HCT116 (cell line): Measurements from ENCODE around the gene BCL7A. TPM values are rescaled to one million over a fixed set of nuclear protein-coding genes. Genes with fewer than 3 reads are reported as not detected.

Experiments
- ATAC-seq: fragments of 200-7000 bp; cut with Tn5 transposase; 2 replicates; pipeline ENCODE4 v1.9.1; 2020; ENCODE audit warnings: mild to moderate bottlenecking, moderate library complexity
- BruUV-seq: library from RNA; stranded (reverse); fragments of 400-500 nt; replicated peaks from 2 replicates; lab custom pipeline; 2021; lab: Mats Ljungman, UMichigan
- CTCF ChIA-PET: fragments of 300-600 bp; sonication (Branson Sonifier 250); formaldehyde crosslinking; loops from one replicate; lab custom pipeline; 2021; ENCODE audit warnings: antibody characterized with exemption; lab: Charles Lee
- POLR2A ChIA-PET: fragments of 300-600, 350-600 bp; sonication (Branson Sonifier 250); formaldehyde crosslinking; loops from one replicate; lab custom pipeline; 2021; ENCODE audit warnings: antibody characterized with exemption; lab: Charles Lee
- RAD21 ChIA-PET, 2 experiments: fragments of 300-600 bp; sonication (Branson Sonifier 250); formaldehyde crosslinking; loops; one replicate each; lab custom pipeline; 2023; ENCODE audit warnings: low total read pairs in 2 of 2; ENCODE audit not compliant: uncharacterized antibody in 2 of 2, unreplicated experiment in 2 of 2, low non-redundant PET in 1 of 2; lab: Charles Lee
- DNase-seq: peaks from one replicate; pipeline ENCODE4 v3.0.0-alpha.2; 2010; ENCODE audit warnings: low read depth, low spot score
- H2AFZ ChIP-seq: fragments of 200-600 bp; shearing (Covaris generic), sonication (generic); 2 replicates; pipeline ENCODE4 v1.6.1; 2017; ENCODE audit warnings: low read depth, mixed run types, mixed read lengths, antibody characterized with exemption, low read length; ENCODE audit not compliant: poor library complexity, severe bottlenecking
- H3K27ac ChIP-seq: 2 replicates; pipeline ENCODE4 v1.5.1; 2012; ENCODE audit warnings: low read depth, low read length
- H3K27me3 ChIP-seq: fragments of 200-600 bp; sonication (generic); 2 replicates; pipeline ENCODE4 v1.6.1; 2016; ENCODE audit warnings: mixed run types, low read length, mixed read lengths; ENCODE audit not compliant: insufficient read depth
- H3K36me3 ChIP-seq, 2 experiments: fragments of 200-500 bp in 1 of 2; fragments of 200-600 bp in 1 of 2; sonication (Bioruptor generic) in 1 of 2; sonication (generic) in 1 of 2; 2 replicates each; pipeline versions ENCODE4 v1.5.1 to v1.6.1; 2014 to 2016; ENCODE audit warnings: low read length in 2 of 2, inconsistent platforms in 1 of 2, mixed read lengths in 1 of 2, mixed run types in 1 of 2; ENCODE audit not compliant: insufficient read depth in 2 of 2, control insufficient read depth in 1 of 2
- H3K4me1 ChIP-seq, 2 experiments: fragments of 200-600 bp in 1 of 2; sonication (generic) in 1 of 2; 2 replicates each; pipeline versions ENCODE4 v1.5.1 to v1.6.1; 2012 to 2017; ENCODE audit warnings: low read length in 2 of 2, inconsistent platforms in 1 of 2, mild to moderate bottlenecking in 1 of 2, mixed read lengths in 1 of 2, mixed run types in 1 of 2, moderate library complexity in 1 of 2; ENCODE audit not compliant: insufficient read depth in 2 of 2, control insufficient read depth in 1 of 2
- H3K4me2 ChIP-seq: fragments of 200-600 bp; sonication (generic); 2 replicates; pipeline ENCODE4 v1.6.1; 2017; ENCODE audit warnings: mixed run types, low read length, mixed read lengths
- H3K4me3 ChIP-seq, 2 experiments: fragments of 200-600 bp in 1 of 2; sonication (generic) in 1 of 2; replicated peaks in 1 of 2; 2 replicates each; pipeline ENCODE4 v1.5.1; 2011 to 2016; ENCODE audit warnings: low read length in 2 of 2, control low read depth in 1 of 2, low read depth in 1 of 2, mild to moderate bottlenecking in 1 of 2, mixed read lengths in 1 of 2, mixed run types in 1 of 2
- H3K79me2 ChIP-seq: fragments of 200-600 bp; sonication (generic); 2 replicates; pipeline ENCODE4 v1.6.1; 2017; ENCODE audit warnings: mild to moderate bottlenecking, mixed run types, low read length, moderate library complexity, mixed read lengths; ENCODE audit not compliant: insufficient read depth
- H3K9ac ChIP-seq: fragments of 200-600 bp; sonication (generic); 2 replicates; pipeline ENCODE4 v1.6.1; 2016; ENCODE audit warnings: low read length, mixed read lengths
- H3K9me2 ChIP-seq: fragments of 200-600 bp; sonication (generic), shearing (Covaris generic); 2 replicates; pipeline ENCODE4 v1.6.1; 2017; ENCODE audit warnings: mixed run types, mild to moderate bottlenecking, moderate library complexity; ENCODE audit not compliant: insufficient read depth
- H3K9me3 ChIP-seq, 2 experiments: fragments of 200-500 bp in 1 of 2; fragments of 200-600 bp in 1 of 2; sonication (Bioruptor generic) in 1 of 2; sonication (generic) in 1 of 2; 2 replicates each; pipeline ENCODE4 v1.6.1; 2014 to 2017; ENCODE audit warnings: low read length in 2 of 2, mixed read lengths in 2 of 2, inconsistent platforms in 1 of 2, low read depth in 1 of 2, mild to moderate bottlenecking in 1 of 2, mixed run types in 1 of 2, moderate library complexity in 1 of 2; ENCODE audit not compliant: control insufficient read depth in 1 of 2, insufficient read depth in 1 of 2
- H4K20me1 ChIP-seq: fragments of 200-600 bp; sonication (generic), shearing (Covaris generic); 2 replicates; pipeline ENCODE4 v1.6.1; 2017; ENCODE audit warnings: mixed run types, mild to moderate bottlenecking, moderate library complexity; ENCODE audit not compliant: insufficient read depth
- FOSL1 ChIP-seq: IDR thresholded peaks from 2 replicates; pipeline ENCODE4 v1.6.1; 2012; ENCODE audit warnings: low read depth
- JUND ChIP-seq: IDR thresholded peaks from 2 replicates; pipeline ENCODE4 v1.6.1; 2012
- POLR2A ChIP-seq: IDR thresholded peaks from 2 replicates; pipeline ENCODE4 v1.7.0; 2011; ENCODE audit warnings: borderline replicate concordance; ENCODE audit not compliant: insufficient read depth, insufficient read length; ENCODE audit errors: extremely low read depth
- RAD21 ChIP-seq: IDR thresholded peaks from 2 replicates; pipeline ENCODE4 v1.6.1; 2012; ENCODE audit warnings: low read depth, mild to moderate bottlenecking
- ZBTB33 ChIP-seq: IDR thresholded peaks from 2 replicates; pipeline ENCODE4 v1.6.1; 2011; ENCODE audit warnings: mild to moderate bottlenecking, low read length, moderate library complexity; ENCODE audit not compliant: insufficient replicate concordance; ENCODE audit errors: extremely low read depth
- ZFX ChIP-seq: fragments of 450-650 bp; IDR thresholded peaks from 2 replicates; pipeline ENCODE4 v1.6.1; 2017
- intact Hi-C: fragments of 100-400 bp; cut with micrococcal nuclease; formaldehyde crosslinking; loops from 2 replicates; pipeline ENCODE4 v1.10.0; 2022
- total RNA-seq: library from RNA; stranded (reverse); gene quantifications from one replicate; pipeline ENCODE4 v1.2.1, GENCODE V29; 2021; ENCODE audit not compliant: unreplicated experiment

The BCL7A gene
- total RNA-seq, 1 experiment from 2014 or later = 14.2 TPM

- peaks cover 17 to 30% of the 10 kb centered on the region in 2 experiments for H3K4me1 ChIP-seq
- no peak overlapping the region for H3K27ac ChIP-seq
- TF ChIP-seq ZFX = no peak
- no peak for TF ChIP-seq POLR2A
- no peak for TF ChIP-seq RAD21
- TF ChIP-seq FOSL1 = no peak
- no peak for TF ChIP-seq JUND
- no peak for TF ChIP-seq ZBTB33
- H3K79me2 ChIP-seq = peaks cover 65% of the 10 kb centered on the region
- H3K9ac ChIP-seq = peak overlapping the region; percentile 87
- ATAC-seq (no peak), DNase-seq (no peak)
- CTCF ChIA-PET = no interaction called here
- no peaks in the 10 kb centered on the region for H3K9me2 ChIP-seq
- H3K27me3 ChIP-seq = no peaks in the 10 kb centered on the region
- POLR2A ChIA-PET = interaction anchor here (0.5 to 1.3 kb wide), 3 partner anchors 31 to 320 kb away, joined by 3 read pairs; no protein-coding TSS in a partner anchor
- H3K4me3 ChIP-seq = peak overlapping the region; percentile 69 to 83
- RAD21 ChIA-PET = no interaction called here
- no peaks in the 10 kb centered on the region for H3K9me3 ChIP-seq
- peak overlapping the region; percentile 89 for H3K4me2 ChIP-seq
- H3K36me3 ChIP-seq = peaks cover 10 to 17% of the 10 kb centered on the region in 2 experiments; a peak in 3 of 4 replicates
- no peaks in the 10 kb centered on the region for H4K20me1 ChIP-seq
- intact Hi-C loops = no loop called here
- H2AFZ ChIP-seq = no peak overlapping the region
- BruUV-seq = TSS peak; percentile 48
Measured at GRCh38 chr12:122080149-122081082, 58.7 kb downstream of the BCL7A start.
